ENCODE data around the gene CNEP1R1. TPM values are rescaled to one million over a fixed set of nuclear protein-coding genes. Genes with fewer than 3 reads are reported as not detected.
"Not testable (repeated sequence)": the region's sequence is repeated elsewhere in the genome, so short reads cannot be mapped to it uniquely, and the experiment has no call there.

CNEP1R1 gene
- polyA plus RNA-seq, 1 experiment: 15.2 TPM

DNA sequence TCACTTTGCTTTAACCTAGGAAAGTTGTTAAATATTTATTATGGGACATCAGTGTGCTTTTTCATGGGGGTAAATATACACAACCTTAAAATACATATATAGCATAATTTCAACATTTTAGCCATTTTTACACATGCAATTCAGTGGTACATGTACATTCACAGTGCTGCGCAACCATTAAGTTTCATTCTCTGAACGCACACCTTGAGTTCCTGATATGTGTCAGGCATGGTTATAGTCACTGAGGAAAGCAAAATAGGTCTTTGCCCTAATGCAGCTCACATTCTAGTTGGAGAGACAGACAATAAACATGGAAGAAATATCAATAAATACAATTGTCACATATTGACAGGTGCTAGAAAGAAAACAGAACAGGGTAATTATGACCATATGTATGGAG, 12.8 kb upstream of the CNEP1R1 start:
- Histone ChIP-seq H3K27me3 (ENCODE audit: control insufficient read depth, insufficient read depth, low read length) (no peaks in the 10 kb centered on the region), H3K4me3 (ENCODE audit: low read depth, low read length) (no peak overlapping the region), H3K36me3 (ENCODE audit: control insufficient read depth, insufficient read depth, low read length) (no peaks in the 10 kb centered on the region)
- TF ChIP-seq, protein P1, sequence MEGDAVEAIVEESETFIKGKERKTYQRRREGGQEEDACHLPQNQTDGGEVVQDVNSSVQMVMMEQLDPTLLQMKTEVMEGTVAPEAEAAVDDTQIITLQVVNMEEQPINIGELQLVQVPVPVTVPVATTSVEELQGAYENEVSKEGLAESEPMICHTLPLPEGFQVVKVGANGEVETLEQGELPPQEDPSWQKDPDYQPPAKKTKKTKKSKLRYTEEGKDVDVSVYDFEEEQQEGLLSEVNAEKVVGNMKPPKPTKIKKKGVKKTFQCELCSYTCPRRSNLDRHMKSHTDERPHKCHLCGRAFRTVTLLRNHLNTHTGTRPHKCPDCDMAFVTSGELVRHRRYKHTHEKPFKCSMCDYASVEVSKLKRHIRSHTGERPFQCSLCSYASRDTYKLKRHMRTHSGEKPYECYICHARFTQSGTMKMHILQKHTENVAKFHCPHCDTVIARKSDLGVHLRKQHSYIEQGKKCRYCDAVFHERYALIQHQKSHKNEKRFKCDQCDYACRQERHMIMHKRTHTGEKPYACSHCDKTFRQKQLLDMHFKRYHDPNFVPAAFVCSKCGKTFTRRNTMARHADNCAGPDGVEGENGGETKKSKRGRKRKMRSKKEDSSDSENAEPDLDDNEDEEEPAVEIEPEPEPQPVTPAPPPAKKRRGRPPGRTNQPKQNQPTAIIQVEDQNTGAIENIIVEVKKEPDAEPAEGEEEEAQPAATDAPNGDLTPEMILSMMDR (IDR thresholded peaks at IDR 0.05; ENCODE audit: insufficient read depth, low read depth, low read length): no peak
- ChIA-PET POLR2A (no interaction called here), CTCF (interaction anchor here (1.0 kb wide), 1 partner anchor 155 kb away, joined by 4 read pairs; no protein-coding TSS in a partner anchor)
- no peak for DNase-seq (ENCODE audit: low read depth)

DNA sequence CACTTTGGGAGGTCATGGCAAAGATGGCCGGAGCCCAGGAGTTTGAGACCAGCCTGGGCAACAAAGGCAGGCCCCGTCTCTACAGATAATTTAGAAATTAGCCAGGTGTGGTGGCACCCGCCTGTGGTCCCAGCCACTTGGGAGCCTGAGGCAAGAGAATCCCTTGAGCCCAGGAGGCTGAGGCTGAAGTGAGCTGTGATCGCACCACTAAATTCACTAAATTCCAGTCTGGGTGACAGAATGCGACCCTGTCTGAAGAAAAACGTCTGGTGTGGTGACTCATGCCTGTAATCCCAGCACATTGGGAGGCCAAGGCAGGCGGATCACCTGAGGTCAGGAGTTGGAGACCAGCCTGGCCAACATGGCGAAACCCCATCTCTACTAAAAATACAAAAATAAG, 10.8 kb upstream of the CNEP1R1 start:
- DNase-seq (ENCODE audit: low read depth); CTCF ChIA-PET; H3K27me3 ChIP-seq (ENCODE audit: control insufficient read depth, insufficient read depth, low read length); H3K36me3 ChIP-seq (ENCODE audit: control insufficient read depth, insufficient read depth, low read length); POLR2A ChIA-PET; H3K4me3 ChIP-seq (ENCODE audit: low read depth, low read length): not testable (repeated sequence)

DNA sequence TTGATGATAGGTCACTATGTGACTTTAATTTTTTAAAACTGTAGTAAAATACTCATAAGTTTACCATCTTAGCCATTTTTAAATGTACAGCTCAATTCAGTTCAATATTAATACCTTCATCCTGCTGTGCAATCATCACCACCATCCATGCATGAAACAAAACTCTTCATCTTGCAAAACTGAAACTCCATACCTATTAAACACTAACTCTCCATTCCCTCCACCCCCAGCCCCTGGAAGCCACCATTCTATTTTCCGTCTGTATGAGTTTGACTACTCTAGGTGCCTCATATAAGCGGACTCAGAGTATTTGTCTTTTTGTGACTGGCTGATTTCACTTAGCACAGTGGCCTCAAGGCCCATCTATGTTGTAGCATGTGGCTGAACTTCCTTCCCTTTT, 9.4 kb upstream of the CNEP1R1 start:
- TF ChIP-seq, protein P1 (IDR thresholded peaks at IDR 0.05; ENCODE audit: insufficient read depth, low read depth, low read length): no peak
- CTCF ChIA-PET: interaction anchor here (2.7 kb wide), 1 partner anchor 9 kb away, joined by 12 read pairs; the partner anchor contains the start of gene CNEP1R1
- no peak for DNase-seq (ENCODE audit: low read depth)
- Histone ChIP-seq H3K27me3 (ENCODE audit: control insufficient read depth, insufficient read depth, low read length) (peaks cover 2% of the 10 kb centered on the region; the same call in 1 of the 2 replicates), H3K4me3 (ENCODE audit: low read depth, low read length) (no peak overlapping the region), H3K36me3 (ENCODE audit: control insufficient read depth, insufficient read depth, low read length) (no peaks in the 10 kb centered on the region)
- POLR2A ChIA-PET: no interaction called here

DNA sequence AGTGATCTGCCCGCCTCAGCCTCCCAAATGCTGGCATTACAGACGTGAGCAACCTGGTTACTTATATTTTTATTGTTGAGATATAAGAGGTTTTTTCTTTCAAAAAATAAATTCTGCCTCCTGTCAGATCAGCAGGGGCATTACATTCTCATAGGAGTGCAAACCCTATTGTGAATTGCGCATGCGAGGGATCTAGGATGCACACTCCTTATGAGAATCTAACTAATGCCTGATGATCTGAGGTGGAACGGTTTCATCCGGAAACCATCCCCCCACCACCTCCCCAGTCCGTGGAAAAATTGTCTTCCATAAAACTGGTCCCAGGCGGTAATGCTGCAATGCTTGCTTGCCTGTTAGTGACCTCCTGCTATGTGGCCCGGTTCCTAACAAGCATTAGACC, 7.5 kb upstream of the CNEP1R1 start:
- DNase-seq (ENCODE audit: low read depth): no peak
- ChIA-PET POLR2A (no interaction called here), CTCF (interaction anchor here (2.7 kb wide), 1 partner anchor 7 kb away, joined by 12 read pairs; the partner anchor contains the start of gene CNEP1R1)
- Histone ChIP-seq H3K36me3 (ENCODE audit: control insufficient read depth, insufficient read depth, low read length) (no peaks in the 10 kb centered on the region), H3K4me3 (ENCODE audit: low read depth, low read length) (no peak overlapping the region), H3K27me3 (ENCODE audit: control insufficient read depth, insufficient read depth, low read length) (peaks cover 2% of the 10 kb centered on the region)
- TF ChIP-seq, protein P1 (IDR thresholded peaks at IDR 0.05; ENCODE audit: insufficient read depth, low read depth, low read length): no peak

DNA sequence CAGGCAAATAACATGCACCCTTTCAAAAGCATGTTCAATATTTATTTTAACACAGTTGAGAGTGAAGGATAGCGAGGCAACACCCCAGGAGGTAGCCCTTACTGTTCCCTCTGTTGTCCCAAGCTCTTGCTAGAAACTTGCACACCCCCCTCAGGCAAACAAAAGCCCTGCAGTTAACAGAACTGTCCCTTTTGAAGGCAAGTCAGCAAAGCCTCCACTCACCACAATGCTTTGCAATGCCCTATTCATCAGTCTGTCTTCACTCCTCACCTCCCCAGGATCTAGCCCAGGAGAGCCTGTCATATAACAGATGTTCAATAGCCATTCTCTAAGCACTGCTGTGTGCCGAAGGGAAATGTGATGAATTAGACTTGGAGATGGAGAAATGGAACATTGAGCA, 3.5 kb upstream of the CNEP1R1 start:
- Histone ChIP-seq H3K4me3 (ENCODE audit: low read depth, low read length) (no peak overlapping the region), H3K36me3 (ENCODE audit: control insufficient read depth, insufficient read depth, low read length) (no peaks in the 10 kb centered on the region), H3K27me3 (ENCODE audit: control insufficient read depth, insufficient read depth, low read length) (peaks cover 2% of the 10 kb centered on the region)
- ChIA-PET CTCF (interaction anchor here (0.7 to 1.6 kb wide), 4 partner anchors 19 to 444 kb away, joined by 3 to 5 read pairs (median 3); no protein-coding TSS in a partner anchor), POLR2A (no interaction called here)
- DNase-seq (ENCODE audit: low read depth): no peak
- TF ChIP-seq, protein P1 (IDR thresholded peaks at IDR 0.05; ENCODE audit: insufficient read depth, low read depth, low read length): 0 out of 2 replicates have a peak, but pooled peaks have one; percentile 5

DNA sequence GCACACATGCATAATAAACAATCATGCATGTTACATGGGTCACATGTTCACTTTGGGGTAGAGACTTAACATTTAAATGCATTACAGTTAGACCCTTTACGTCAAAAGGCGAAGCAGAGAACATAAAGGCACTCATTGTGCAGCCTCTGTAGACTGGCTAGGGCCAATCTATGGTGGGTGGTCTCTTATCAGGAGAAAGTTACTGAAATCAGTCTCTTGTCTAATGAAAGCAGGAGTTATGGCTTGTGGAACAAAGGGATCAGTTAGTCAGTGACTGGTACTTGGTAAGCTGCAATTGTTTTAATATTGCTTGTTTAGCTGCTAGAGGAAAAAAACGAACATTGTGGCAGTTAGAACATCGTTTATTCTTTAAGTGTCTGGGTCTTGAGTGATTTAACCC, 1.4 kb upstream of the CNEP1R1 start:
- H3K36me3 ChIP-seq (ENCODE audit: control insufficient read depth, insufficient read depth, low read length): no peaks in the 10 kb centered on the region; the same call in 1 of the 2 replicates
- DNase-seq (ENCODE audit: low read depth): no peak
- H3K27me3 ChIP-seq (ENCODE audit: control insufficient read depth, insufficient read depth, low read length): peaks cover 2% of the 10 kb centered on the region
- H3K4me3 ChIP-seq (ENCODE audit: low read depth, low read length): no peak overlapping the region
- POLR2A ChIA-PET: no interaction called here
- TF ChIP-seq, protein P1 (IDR thresholded peaks at IDR 0.05; ENCODE audit: insufficient read depth, low read depth, low read length): no peak
- CTCF ChIA-PET: interaction anchor here (0.6 to 2.9 kb wide), 5 partner anchors 7 to 352 kb away, joined by 3 to 68 read pairs (median 5); no protein-coding TSS in a partner anchor
